Germinal center (tissue), 1 donor: ENCODE measurements around the gene MSI2.

ENCODE experiments used
- DNase-seq: peaks from one replicate; pipeline ENCODE4 v3.0.0; 2012; ENCODE audit warnings: mixed read lengths, low spot score

Gene MSI2

GRCh38 chr17:57665696-57666095 lies 409.4 kb downstream of the MSI2 start:
- DNase-seq: no peak

DNA sequence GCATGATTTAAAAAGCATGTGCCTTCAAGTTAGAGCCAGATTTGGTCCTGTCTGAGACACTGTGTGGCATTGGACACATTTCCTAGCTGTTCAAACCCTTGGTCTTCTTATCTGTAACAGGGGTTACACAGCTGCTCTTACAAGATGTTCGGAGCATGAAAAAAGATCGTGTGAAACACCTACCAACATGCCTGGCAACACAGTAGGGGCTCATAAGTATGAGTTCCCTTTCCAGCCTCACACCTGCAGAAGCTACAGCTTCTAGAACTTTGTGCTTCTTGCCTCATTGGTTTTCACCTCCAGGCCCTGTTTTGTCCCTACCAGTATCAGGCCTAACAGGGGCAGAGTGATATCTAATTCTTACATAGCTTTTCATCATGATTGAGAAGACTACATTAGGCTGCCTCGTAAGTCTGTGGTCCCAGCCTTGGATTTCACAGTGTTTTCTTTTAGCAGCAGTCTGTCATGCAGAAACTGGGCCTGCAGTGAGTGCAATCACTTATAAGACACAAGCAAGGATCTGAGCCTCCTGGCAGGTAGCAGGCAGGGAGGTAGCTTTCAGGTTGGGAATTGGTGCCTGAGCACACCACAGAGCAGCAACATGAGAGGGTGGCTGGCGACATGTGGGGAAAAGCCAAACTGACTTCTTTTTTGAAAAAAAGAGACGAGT lies 410.0 kb downstream of the MSI2 start:
- no peak for DNase-seq

DNA sequence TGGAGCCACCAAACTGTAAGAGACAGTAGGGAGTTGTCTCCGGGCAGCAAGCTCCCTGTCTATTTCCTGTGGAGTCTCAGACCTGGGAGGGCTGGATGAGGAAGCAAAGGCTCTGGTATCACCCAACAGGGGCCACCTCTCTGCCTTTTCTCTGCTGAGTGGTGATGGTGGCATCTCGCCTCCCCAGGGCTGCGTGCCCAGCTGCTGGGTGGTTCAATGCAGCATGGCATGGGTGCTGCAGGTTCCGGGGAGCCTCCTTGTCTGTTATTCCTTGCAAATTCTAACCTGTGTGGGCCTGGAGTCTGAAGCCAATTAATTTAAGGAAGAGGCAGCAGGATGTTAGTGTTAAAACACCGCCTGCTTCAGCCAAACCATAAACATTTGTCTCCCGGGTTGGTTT lies 410.6 kb downstream of the MSI2 start:
- DNase-seq: no peak

DNA sequence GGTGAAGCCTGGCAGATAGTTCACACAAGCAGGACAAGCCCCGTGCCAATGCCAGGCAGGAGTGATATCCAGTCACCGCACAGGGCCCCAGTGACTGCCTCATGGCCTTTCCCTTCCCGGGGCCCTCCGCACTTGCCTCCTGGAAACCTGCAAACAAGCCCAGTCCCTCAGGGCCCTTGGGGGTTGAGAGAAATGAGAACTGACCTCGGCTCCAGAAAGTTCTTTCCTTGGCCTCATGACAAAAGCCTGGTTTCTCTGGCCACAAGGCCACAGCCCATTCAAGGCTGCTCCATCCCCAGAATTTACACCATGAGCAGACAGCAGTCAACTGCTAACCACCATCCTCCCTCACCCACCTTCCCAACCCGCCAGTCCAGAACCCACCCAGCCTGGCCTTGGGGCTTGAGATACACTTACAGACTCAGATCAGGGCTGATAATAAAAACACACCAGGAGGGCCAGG lies 411.2 kb downstream of the MSI2 start:
- DNase-seq: no peak

GRCh38 chr17:57668332-57668731 lies 412.0 kb downstream of the MSI2 start:
- no peak for DNase-seq

- no peak for DNase-seq
Observed at GRCh38 chr17:57669671-57670529, 413.6 kb downstream of the MSI2 start.

- DNase-seq: no peak
Observed at GRCh38 chr17:57670769-57671569, 414.6 kb downstream of the MSI2 start.

- DNase-seq: peak; percentile 90
Observed at GRCh38 chr17:57671667-57672632, 415.6 kb downstream of the MSI2 start.

- no peak for DNase-seq
Observed at GRCh38 chr17:57672971-57673370, 416.6 kb downstream of the MSI2 start.

GRCh38 chr17:57674894-57675293 lies 418.6 kb downstream of the MSI2 start:
- DNase-seq: no peak

- no peak for DNase-seq
Observed at GRCh38 chr17:57675427-57676387, 419.4 kb downstream of the MSI2 start.

DNA sequence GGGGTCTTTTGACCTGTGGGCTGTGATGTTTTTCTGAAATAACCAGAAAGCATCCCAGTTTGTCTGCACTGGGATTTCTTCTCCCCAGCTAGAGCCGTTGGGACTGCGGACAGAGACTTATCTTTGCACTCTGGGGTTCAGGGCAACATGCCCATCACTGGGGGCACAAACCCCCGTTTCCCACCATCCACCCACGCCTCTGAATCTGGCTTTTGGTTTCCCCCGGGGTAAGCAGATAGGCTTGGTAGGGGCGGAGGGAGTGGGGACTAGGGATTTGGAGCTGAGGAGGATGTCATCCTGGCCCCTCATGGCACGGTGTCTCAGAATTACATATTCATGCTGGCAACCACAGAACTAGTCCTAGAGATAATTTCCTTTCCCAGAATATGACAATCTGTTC lies 420.2 kb downstream of the MSI2 start:
- no peak for DNase-seq

- no peak for DNase-seq
Observed at GRCh38 chr17:57677301-57677700, 421.0 kb downstream of the MSI2 start.

DNA sequence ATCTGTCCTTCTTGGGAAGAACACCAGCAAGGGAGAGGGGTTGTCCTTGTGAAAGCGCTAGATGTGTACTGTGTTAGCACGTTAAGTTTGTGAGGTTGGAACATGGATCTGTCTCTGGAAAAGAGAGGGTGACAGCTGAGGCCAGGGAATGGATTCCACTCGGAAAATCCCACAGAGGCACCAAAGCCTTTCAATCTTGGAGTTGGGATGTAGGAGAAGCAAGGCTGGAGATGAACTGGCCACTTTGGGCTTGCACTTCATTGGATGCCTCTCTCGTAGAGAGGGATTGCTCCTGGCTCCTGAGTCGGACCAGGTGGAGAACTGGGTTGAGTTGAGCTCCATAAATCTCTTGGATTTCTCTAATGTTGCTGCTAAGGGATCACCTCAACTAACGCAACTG lies 421.5 kb downstream of the MSI2 start:
- no peak for DNase-seq

GRCh38 chr17:57678393-57678792 lies 422.1 kb downstream of the MSI2 start:
- DNase-seq: no peak

DNA sequence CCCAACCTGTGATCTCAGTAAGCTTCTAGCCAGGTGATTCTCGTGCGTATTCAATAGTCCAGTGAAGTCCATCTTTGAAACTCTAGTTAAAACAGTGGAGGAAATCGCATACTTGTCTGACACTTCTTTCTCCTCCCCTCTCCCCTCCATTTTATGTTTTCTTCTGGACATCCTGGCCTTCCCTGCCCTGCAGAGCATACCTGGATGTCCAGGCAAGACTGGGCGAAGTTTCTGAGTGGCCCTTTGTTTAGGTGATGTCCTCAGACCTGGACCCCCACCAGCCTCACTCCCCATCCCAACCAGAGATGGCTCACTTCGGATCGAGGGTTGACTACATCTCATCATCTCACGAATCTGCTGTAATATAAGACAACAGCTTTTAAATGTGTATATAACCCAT lies 423.0 kb downstream of the MSI2 start:
- DNase-seq: no peak

GRCh38 chr17:57679906-57680695 lies 423.8 kb downstream of the MSI2 start:
- DNase-seq: no peak

DNA sequence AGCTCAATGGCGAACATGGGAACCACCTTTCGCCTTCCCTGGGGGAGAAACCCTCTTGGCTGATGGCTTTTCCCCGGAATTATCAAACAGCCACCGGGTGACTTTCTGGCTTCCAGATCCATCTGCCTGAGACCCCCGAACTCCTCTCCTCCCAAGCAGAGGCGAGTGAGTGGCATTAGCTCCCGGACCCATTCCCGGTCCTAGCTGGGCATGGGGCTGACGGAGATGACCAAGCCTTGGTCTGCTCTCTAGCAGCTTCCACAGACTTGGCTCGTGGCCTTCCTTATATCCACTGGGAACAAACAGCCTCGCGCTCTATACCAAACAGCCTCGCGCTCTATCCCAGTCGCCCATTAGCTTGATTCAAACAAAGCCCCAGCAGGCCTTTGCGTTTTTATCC lies 426.4 kb downstream of the MSI2 start:
- DNase-seq: no peak

GRCh38 chr17:57684711-57685498 lies 428.6 kb downstream of the MSI2 start:
- DNase-seq: no peak
